HEK293 (cell line): ENCODE data around the gene SGSM2.

Experiments used
- ZNF311 ChIP-seq: fragments of 450-650 bp; formaldehyde crosslinking; IDR thresholded peaks from 2 replicates; pipeline ENCODE4 v1.5.1; 2017; ENCODE audit warnings: missing biosample characterization, missing genetic modification characterization, borderline replicate concordance
- ZNF561 ChIP-seq: fragments of 450-650 bp; IDR thresholded peaks from 2 replicates; pipeline ENCODE4 v1.5.1; 2018; ENCODE audit warnings: missing biosample characterization, missing genetic modification characterization, borderline replicate concordance
- ZNF623 ChIP-seq: fragments of 450-650 bp; formaldehyde crosslinking; IDR thresholded peaks from 2 replicates; pipeline ENCODE4 v1.5.1; 2016; ENCODE audit warnings: missing biosample characterization, missing genetic modification characterization

DNA sequence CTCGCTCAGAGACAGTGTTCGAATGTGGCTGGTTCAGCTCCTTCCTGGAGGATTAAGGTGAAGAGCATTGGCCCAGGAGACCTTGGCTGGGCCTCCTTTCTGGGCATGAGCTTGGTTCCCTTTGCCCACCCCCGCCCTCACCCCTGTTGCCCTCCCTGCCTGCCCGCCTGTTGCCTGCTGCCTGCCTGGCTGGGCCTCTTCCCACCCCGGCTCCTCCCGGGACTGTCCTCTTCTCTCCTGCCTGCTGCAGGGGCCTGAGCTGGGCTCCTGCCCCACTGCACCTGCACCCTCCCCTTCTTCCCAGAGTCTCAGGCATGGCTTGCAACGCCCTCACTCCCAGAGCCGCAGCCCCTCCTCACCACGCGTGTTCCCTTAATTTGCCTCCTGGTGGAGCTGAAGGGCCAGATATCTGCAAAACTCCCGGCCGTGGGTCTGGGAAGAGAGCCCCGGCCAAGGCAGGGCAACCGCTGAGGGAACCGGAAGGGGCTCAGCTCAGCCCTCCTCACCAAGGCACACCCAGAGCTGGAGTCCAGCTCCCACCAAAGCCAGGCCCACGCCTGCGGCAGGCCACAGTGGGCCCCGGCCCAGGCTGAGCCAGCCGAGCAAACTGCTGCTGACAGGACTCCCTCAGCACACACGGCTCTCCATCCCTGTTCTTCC lies 32.4 kb downstream of the SGSM2 start:
- TF ChIP-seq ZNF561 (tag by site-specific recombination) (no peak), ZNF311 (tag by site-specific recombination) (no peak), ZNF623 (tag by site-specific recombination) (no peak)
